ENCODE results near the gene FBLL1. TPM values are rescaled to one million over a fixed set of nuclear protein-coding genes. Genes with fewer than 3 reads are reported as not detected.

FBLL1 gene
- total RNA-seq (2022; extraction: Qiagen RNA extraction) = 0.07 to 0.25 TPM (median 0.08 TPM) in 3 of 5 replicates, not detected in the others

DNA sequence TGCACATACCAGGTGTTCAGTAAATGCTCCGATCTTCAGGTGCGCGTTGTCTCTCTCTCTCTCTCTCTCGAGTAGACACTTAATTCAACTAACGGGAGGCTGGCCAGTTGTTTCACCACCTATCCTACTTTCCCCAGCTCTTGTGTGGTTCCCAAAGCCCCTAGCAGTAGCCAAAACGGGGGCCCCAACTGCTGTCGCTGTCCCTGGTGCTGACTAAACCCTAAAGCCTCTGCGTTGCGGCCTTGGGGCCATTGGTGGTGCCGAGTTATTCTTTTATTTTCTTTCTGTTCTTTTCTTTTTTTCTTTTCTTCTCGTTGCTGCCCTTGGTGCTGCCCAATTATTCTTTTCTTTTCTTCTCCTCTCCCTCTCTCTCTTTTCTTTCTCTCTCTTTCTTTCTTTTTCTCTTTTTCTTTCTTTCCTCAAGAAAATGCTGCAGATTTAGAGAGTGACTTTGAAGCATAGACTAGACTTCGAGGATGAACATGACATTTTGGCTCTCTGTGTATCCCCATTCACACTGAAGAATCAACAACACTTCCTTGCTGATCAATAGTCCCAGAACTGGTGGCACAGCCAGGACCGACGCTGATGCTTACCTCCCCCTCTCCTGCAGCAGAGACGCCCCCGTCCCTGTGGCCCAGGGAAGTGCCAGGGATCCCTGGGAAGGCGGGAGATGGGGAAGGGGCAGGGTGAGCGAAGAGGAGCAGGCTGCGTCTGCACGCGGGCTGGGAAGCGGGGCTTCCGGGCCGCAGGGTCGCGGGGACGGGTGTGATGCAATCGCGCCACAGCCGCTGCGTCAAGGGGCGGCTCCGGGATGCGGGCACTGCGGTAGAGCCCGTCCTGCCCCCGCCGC lies at the start of gene FBLL1:
Gene FBLL1 (plus strand): TSS at position 785 of the 853 bp plus-strand sequence. CDS start 200 bp downstream, outside the sequence.

DNA sequence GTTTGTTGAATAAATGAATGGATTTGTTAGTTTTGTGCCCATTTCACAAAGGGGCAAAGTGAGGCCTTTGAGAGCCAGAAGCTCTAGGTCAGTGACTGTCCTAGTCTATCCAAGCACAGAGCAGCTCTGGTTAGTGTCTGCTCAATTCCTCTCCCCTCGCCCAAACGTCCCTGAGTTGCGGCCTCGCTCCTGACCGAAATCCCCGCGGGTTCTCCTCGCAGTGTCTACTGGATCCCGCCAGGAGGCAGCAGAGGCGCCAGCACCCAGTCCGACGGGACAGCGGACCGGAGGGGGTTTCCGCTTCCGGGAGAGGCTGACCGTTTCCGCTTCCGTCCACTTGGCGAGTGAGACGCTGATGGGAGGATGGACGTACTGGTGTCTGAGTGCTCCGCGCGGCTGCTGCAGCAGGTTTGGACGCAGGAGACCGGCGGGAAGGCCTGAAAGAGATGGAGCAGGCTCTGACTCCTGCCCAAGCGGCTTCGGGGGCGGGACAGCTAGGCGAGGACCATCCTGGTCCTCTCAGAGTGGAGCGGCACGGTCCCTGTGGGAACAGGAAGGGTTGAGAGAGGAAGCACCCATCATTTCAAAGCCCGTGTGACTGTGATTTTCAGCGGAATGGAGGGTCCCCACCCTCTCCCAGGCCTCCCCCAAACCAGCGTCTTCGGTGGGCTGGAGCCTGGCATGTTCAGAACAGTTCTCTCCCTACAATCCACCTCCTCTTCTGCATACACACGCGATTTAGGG lies 42.8 kb upstream of the FBLL1 start, which contains the start of gene RARS1:
Gene RARS1 (plus strand): TSS at position 336 of the 744 bp plus-strand sequence. CDS start 28 bp downstream, at position 364.

DNA sequence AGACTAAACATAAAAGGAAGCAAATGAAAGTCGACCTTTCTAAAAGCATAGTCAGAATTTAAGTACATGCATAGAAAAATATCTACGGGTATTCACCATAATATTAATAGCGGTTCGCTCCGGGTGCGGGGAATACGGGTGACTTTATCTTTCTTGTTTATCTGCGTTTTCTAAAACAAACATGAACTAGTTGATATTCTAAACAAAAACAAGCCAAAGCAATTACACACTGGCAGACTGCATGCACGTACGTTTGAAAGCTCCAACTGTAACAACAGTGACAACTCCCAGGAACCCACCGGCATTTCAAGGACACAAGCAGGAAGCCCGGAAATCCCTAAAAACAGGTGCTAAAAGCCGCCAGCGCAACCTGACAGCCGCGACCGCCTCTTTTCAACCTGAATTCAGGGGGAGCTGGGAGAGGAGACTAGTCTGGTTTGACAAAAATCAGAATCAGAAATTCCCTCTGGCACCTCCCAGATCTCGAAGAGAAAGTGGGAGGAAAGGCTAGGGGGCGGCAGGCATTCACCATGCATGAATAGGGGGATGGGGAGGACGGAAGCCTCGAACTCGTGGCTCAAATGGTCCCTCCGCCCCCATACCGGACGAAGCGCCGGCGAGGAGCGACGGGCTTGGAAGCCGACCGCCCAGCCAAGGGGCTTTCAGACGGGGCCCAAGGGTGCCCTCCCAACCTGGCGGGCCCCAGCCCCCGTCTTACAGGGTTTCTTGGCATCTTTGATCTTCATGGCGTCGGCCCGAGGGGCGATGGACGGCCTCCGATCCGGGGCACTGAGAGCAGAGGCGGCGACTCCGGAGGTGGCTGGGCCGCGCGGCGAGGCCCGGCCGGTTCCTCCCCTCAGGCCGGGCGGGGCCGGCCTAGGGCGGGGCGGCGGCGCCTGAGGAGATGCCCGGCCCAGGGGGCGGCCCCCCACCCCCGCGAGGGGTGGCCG lies 49.7 kb downstream of the FBLL1 start, which contains the start of gene PANK3:
Gene PANK3 (minus strand): TSS at position 831 of the 950 bp plus-strand sequence. CDS start 85 bp downstream, at position 746.

Other genes with a start within 250 kb of the FBLL1 start
- gene WWC1, start 237.7 kb upstream of the FBLL1 start, total RNA-seq (2022; extraction: Qiagen RNA extraction) = 84.1 to 103 TPM (median 88.0 TPM) in 5 replicates
- gene RARS1, start 42.8 kb upstream of the FBLL1 start, total RNA-seq (2022; extraction: Qiagen RNA extraction) = 89.5 to 130 TPM (median 95.3 TPM) in 5 replicates
- 11.8 to 23.1 TPM (median 21.5 TPM) in 5 replicates for gene PANK3, start 50.1 kb downstream of the FBLL1 start, total RNA-seq (2022; extraction: Qiagen RNA extraction)

Measured in A549 treated with CORT108297 at 1 μM for 4 hours (cell line).